A673 (cell line): ENCODE measurements around the gene ANKRD49. TPM values are rescaled to one million over a fixed set of nuclear protein-coding genes. Genes with fewer than 3 reads are reported as not detected.

Experiments
- BruUV-seq: library from RNA; stranded (reverse); fragments of 400-500 nt; replicated peaks from 2 replicates; lab custom pipeline; 2021; lab: Mats Ljungman, UMichigan
- CTCF ChIA-PET: fragments of 300-600 bp; sonication (Branson Sonifier 250); formaldehyde crosslinking; loops from one replicate; lab custom pipeline; 2022; ENCODE audit warnings: antibody characterized with exemption; lab: Charles Lee
- POLR2A ChIA-PET: fragments of 300-600 bp; sonication (Branson Sonifier 250); formaldehyde crosslinking; loops from one replicate; lab custom pipeline; 2022; ENCODE audit warnings: antibody characterized with exemption; ENCODE audit not compliant: low non-redundant PET; lab: Charles Lee
- DNase-seq: peaks from one replicate; pipeline ENCODE4 v3.0.0-alpha.2; 2015; ENCODE audit warnings: low spot score
- H3K27ac ChIP-seq: fragments of 200-600 bp; sonication (generic); 2 replicates; pipeline ENCODE4 v1.5.1; 2016; ENCODE audit warnings: mixed run types, low read depth, mild to moderate bottlenecking, mixed read lengths, antibody characterized with exemption, low read length; ENCODE audit not compliant: poor library complexity, severe bottlenecking
- H3K27me3 ChIP-seq: fragments of 200-600 bp; sonication (generic); replicated peaks from 2 replicates; pipeline ENCODE4 v1.6.1; 2017; ENCODE audit warnings: mixed run types, low read depth, mild to moderate bottlenecking, mixed read lengths, antibody characterized with exemption, low read length; ENCODE audit not compliant: insufficient read depth, poor library complexity
- H3K36me3 ChIP-seq: fragments of 200-600 bp; sonication (generic); 2 replicates; pipeline ENCODE4 v1.6.1; 2016; ENCODE audit warnings: mixed run types, mild to moderate bottlenecking, mixed read lengths, antibody characterized with exemption, low read length; ENCODE audit not compliant: insufficient read depth, poor library complexity, severe bottlenecking
- H3K4me1 ChIP-seq: fragments of 200-600 bp; sonication (generic); 2 replicates; pipeline ENCODE4 v1.6.1; 2017; ENCODE audit warnings: mixed run types, mild to moderate bottlenecking, mixed read lengths, antibody characterized with exemption, low read length; ENCODE audit not compliant: insufficient read depth, poor library complexity, severe bottlenecking
- H3K4me3 ChIP-seq: fragments of 200-600 bp; sonication (generic); 2 replicates; pipeline ENCODE4 v1.5.1; 2016; ENCODE audit warnings: low read depth, mixed run types, mild to moderate bottlenecking, mixed read lengths, low read length; ENCODE audit not compliant: poor library complexity, severe bottlenecking
- H3K9me3 ChIP-seq: fragments of 200-600 bp; sonication (generic); 2 replicates; pipeline ENCODE4 v1.6.1; 2016; ENCODE audit warnings: mixed run types, low read depth, mild to moderate bottlenecking, mixed read lengths, antibody characterized with exemption, low read length; ENCODE audit not compliant: poor library complexity, severe bottlenecking
- CTCF ChIP-seq: fragments of 300-800, 200-600 bp; sonication (generic); conservative IDR thresholded peaks from 2 replicates; pipeline ENCODE4 v1.5.1; 2017; ENCODE audit warnings: low read depth, mild to moderate bottlenecking, antibody characterized with exemption, low read length, moderate library complexity, mixed read lengths
- EZH2 ChIP-seq: fragments of 200-600 bp; sonication (generic); IDR thresholded peaks from 2 replicates; pipeline ENCODE4 v1.6.1; 2017; ENCODE audit warnings: borderline replicate concordance, low read depth, mild to moderate bottlenecking, mixed read lengths, antibody characterized with exemption, low read length; ENCODE audit not compliant: poor library complexity, severe bottlenecking
- intact Hi-C: fragments of 100-400 bp; cut with micrococcal nuclease; formaldehyde crosslinking; loops from one replicate; pipeline ENCODE4 v1.10.0; 2022; ENCODE audit not compliant: unreplicated experiment
- total RNA-seq: library from RNA; stranded (reverse); gene quantifications from 2 replicates; pipeline ENCODE4 v1.2.3, GENCODE V29; 2021

The ANKRD49 gene
- total RNA-seq, 1 experiment from 2014 or later, result 15.5 TPM

GRCh38 chr11:94526645-94527438, 33.1 kb downstream of the ANKRD49 start:
- CTCF ChIA-PET, result no interaction called here
- Histone ChIP-seq H3K27ac (no peak overlapping the region), H3K27me3 (no peaks in the 10 kb centered on the region), H3K4me1 (no peaks in the 10 kb centered on the region), H3K4me3 (no peak overlapping the region), H3K9me3 (no peaks in the 10 kb centered on the region), H3K36me3 (no peaks in the 10 kb centered on the region)
- POLR2A ChIA-PET, result no interaction called here
- BruUV-seq, result no TSS peak
- TF ChIP-seq EZH2 (no peak), CTCF (no peak)
- intact Hi-C loops, result no loop called here
- peak; percentile 17 for DNase-seq

GRCh38 chr11:94528551-94528950, 34.8 kb downstream of the ANKRD49 start:
- CTCF ChIA-PET, result no interaction called here
- POLR2A ChIA-PET, result no interaction called here
- Histone ChIP-seq H3K4me3 (no peak overlapping the region), H3K4me1 (no peaks in the 10 kb centered on the region), H3K27ac (no peak overlapping the region), H3K27me3 (no peaks in the 10 kb centered on the region), H3K9me3 (no peaks in the 10 kb centered on the region), H3K36me3 (no peaks in the 10 kb centered on the region)
- TF ChIP-seq EZH2, result no peak
- no peak for TF ChIP-seq CTCF
- DNase-seq, result no peak
- intact Hi-C loops, result no loop called here
- BruUV-seq, result no TSS peak

GRCh38 chr11:94532211-94532610, 38.4 kb downstream of the ANKRD49 start:
- Histone ChIP-seq H3K27ac (no peak overlapping the region), H3K36me3 (no peaks in the 10 kb centered on the region), H3K4me1 (no peaks in the 10 kb centered on the region), H3K9me3 (no peaks in the 10 kb centered on the region), H3K27me3 (no peaks in the 10 kb centered on the region), H3K4me3 (no peak overlapping the region)
- TF ChIP-seq CTCF (no peak), EZH2 (no peak)
- DNase-seq, result no peak
- BruUV-seq, result no TSS peak
- ChIA-PET CTCF (no interaction called here), POLR2A (no interaction called here)
- intact Hi-C loops, result no loop called here
